ENCODE results near the gene LBR.
"Not testable (repeated sequence)": the region's sequence is repeated elsewhere in the genome, so short reads cannot be mapped to it uniquely, and the experiment has no call there.

The LBR gene

DNA sequence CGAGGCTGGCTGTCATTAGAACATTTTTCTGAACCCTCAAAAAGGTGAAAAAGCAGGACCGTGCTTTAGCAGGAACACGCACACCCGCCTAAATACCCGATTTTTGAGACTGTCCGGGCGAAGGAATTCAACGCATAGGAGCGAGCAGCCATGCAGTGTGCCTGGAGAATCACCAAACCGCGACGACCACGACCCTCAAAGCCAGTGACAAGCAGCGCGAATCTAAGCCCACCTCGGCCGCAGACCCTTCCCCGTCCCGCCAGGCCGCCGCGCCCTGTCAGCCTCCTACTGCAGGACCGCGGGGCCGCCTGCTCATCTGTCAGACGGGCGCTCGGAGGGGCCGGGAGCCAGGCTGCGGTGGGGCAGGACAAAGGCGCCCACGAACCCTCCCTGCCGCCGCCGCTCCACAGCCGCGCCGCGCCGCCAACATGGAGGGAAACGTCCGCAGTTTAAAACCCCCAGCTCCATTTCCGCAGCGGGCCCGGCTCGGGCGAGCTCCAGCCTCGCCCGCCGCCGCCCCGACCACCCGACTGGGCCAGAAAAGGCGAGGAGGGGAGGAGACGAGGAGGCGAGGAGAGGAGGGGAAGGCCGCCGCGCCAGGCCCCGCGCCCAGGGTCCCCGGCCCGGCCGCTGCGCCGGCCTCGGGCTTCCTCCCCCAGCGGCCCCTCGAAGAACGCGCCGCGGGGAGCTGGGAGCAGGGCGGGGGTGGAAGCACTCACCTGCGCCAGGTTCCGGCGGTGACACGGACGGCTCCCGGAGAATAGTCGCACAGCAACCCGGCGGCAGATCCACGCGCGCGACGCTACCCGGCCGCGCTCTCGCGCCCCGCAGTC is at the start of gene LBR:
Gene LBR, minus strand, starts transcription at position 804 of the 833 bp plus-strand sequence. CDS start 3,963 bp downstream, outside the sequence.
- H3K4me3 ChIP-seq (ENCODE audit: low read depth, low read length) = peak within 1 kb of the TSS; percentile 82
- H3K36me3 ChIP-seq (ENCODE audit: control insufficient read depth, insufficient read depth, low read length) = 0 out of 2 replicates have a peak, but pooled peaks cover 5% of the 10 kb centered on the region
- H3K9ac ChIP-seq (ENCODE audit: low read depth, low read length) = peak within 1 kb of the TSS; percentile 76
- peaks cover 23% of the 10 kb centered on the region for H3K27me3 ChIP-seq (ENCODE audit: control insufficient read depth, insufficient read depth, low read length)
- H3K9me3 ChIP-seq (ENCODE audit: control insufficient read depth, insufficient read depth, low read length) = peaks cover 13% of the 10 kb centered on the region
- H3K4me1 ChIP-seq (ENCODE audit: control insufficient read depth, insufficient read depth, low read length) = peaks cover 39% of the 10 kb centered on the region
- peak within 1 kb of the TSS; percentile 94 for H3K27ac ChIP-seq (ENCODE audit: low read depth, low read length)

DNA sequence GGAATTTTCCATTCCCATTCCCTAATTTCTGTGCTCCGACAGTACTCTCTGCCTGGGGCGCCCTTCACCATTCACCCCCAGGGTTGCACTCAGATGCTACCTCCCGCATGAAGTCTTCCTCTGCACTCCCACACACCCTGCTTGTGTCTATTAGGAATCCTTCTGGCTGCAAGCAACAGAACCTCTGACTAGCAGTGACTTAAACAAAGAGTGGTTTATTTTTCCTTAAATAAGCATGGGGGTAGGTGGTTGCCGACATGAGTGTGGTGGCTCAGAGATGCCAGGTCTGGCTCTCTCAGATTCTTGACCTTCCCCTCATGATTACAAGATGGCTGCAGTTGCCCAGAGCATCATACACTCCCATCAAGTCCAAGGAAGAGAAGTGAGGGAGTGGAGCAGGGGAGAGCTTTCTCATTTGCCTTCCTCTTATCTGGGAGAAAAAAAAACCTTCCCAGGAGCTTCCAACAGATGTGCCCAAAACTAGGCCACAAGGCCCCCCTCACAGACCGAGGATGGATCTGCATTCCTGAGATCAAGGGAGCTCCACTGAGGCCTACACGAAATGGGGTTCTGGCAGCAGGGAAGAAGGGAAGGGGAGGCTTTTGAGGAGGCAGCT is 49.6 kb upstream of the LBR start:
- no peak overlapping the region for H3K4me3 ChIP-seq (ENCODE audit: low read depth, low read length)
- no peaks in the 10 kb centered on the region for H3K27me3 ChIP-seq (ENCODE audit: control insufficient read depth, insufficient read depth, low read length)
- no peaks in the 10 kb centered on the region for H3K9me3 ChIP-seq (ENCODE audit: control insufficient read depth, insufficient read depth, low read length)
- peaks cover 11% of the 10 kb centered on the region for H3K4me1 ChIP-seq (ENCODE audit: control insufficient read depth, insufficient read depth, low read length)
- no peaks in the 10 kb centered on the region for H3K36me3 ChIP-seq (ENCODE audit: control insufficient read depth, insufficient read depth, low read length)
- no peak overlapping the region for H3K9ac ChIP-seq (ENCODE audit: low read depth, low read length)
- H3K27ac ChIP-seq (ENCODE audit: low read depth, low read length) = no peak overlapping the region

DNA sequence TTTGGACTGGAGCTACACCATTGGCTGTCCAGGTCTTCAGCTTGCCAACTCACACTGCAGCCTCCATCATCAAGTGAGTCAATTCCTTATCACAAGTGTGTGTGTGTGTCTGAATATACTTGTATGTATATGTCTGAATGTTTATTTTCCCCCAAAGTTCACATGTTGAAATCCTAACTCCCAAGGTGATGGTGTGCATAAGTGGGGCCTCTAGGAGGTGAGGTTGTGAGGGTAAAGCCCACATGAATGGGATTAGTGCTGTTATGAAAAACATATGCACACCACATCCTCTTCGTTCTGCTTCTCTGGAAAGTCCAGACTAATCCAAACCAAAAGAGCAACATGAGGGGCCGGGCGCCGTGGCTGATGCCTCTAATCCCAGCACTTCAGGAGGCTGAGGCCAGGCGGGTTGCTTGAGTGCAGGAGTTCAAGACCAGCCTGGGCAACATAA is 48.7 kb upstream of the LBR start:
- no peak overlapping the region for H3K27ac ChIP-seq (ENCODE audit: low read depth, low read length)
- H3K4me1 ChIP-seq (ENCODE audit: control insufficient read depth, insufficient read depth, low read length) = peaks cover 7% of the 10 kb centered on the region; the same call in 1 of the 2 replicates
- H3K36me3 ChIP-seq (ENCODE audit: control insufficient read depth, insufficient read depth, low read length) = no peaks in the 10 kb centered on the region
- H3K27me3 ChIP-seq (ENCODE audit: control insufficient read depth, insufficient read depth, low read length) = no peaks in the 10 kb centered on the region
- H3K9ac ChIP-seq (ENCODE audit: low read depth, low read length) = no peak overlapping the region
- H3K9me3 ChIP-seq (ENCODE audit: control insufficient read depth, insufficient read depth, low read length) = no peaks in the 10 kb centered on the region
- H3K4me3 ChIP-seq (ENCODE audit: low read depth, low read length) = no peak overlapping the region

DNA sequence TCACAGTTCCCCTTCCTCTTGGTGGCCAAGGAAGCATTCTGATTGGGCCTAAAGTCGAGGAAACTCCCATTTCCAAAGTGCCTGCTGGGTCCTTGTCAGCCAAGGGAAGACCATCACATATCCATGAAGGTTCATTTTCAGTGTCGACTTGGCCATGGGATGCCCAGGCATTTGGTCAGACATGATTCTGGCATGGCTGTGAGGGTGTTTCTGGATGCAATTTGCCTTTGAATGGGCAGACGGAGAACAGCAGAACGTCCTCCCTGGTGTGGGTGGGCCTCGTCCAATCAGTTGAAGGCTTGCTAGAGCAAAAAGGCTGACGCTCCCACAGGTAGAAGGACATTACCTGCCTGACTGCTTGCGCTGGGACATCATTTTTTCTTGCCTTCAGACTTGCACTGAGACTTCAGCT is 48.3 kb upstream of the LBR start:
- no peaks in the 10 kb centered on the region for H3K27me3 ChIP-seq (ENCODE audit: control insufficient read depth, insufficient read depth, low read length)
- no peak overlapping the region for H3K4me3 ChIP-seq (ENCODE audit: low read depth, low read length)
- H3K27ac ChIP-seq (ENCODE audit: low read depth, low read length) = no peak overlapping the region
- no peaks in the 10 kb centered on the region for H3K36me3 ChIP-seq (ENCODE audit: control insufficient read depth, insufficient read depth, low read length)
- H3K9ac ChIP-seq (ENCODE audit: low read depth, low read length) = no peak overlapping the region
- H3K9me3 ChIP-seq (ENCODE audit: control insufficient read depth, insufficient read depth, low read length) = no peaks in the 10 kb centered on the region
- H3K4me1 ChIP-seq (ENCODE audit: control insufficient read depth, insufficient read depth, low read length) = peaks cover 7% of the 10 kb centered on the region; the same call in 1 of the 2 replicates

DNA sequence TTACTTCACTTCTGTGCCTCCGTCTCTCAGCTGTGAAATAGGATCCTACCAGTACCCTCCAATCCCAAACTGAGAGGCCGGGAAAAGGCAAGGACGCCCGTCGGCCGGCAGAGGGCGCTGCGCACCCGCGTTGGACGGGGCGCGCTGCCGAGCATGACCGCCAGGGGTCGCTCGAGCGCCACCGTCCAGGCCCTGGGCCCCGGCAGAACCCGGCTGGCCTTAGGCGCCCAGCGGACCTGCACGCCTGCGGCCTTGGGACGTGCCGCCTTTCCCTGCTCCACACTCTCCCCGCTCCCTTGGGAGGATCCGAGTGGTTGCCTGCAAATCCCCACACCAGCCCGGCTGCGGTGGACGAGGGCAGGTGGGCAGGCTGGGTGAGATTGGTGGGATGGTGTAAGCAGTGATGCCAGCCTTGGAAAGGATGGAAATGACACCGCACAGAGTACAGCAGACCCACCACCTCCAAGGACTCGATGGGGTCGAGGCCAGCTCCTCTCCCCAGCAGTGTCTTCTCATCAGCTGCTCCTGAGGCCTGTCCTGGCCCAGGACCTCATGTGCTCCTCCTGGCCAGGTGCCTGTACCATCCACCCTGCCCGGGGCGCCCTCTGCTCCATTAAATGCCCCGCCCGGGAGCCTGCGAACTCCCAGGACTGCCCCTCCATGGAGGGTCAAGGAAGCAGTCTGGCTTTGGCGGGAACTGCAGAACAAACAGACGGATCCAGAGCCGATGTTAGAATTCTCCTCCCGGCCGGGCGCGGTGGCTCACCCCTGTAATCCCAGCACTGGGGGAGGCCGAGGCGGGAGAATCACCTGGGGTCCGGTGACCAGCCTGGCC is 47.4 kb upstream of the LBR start:
- Histone ChIP-seq H3K27ac (ENCODE audit: low read depth, low read length) (no peak overlapping the region), H3K4me1 (ENCODE audit: control insufficient read depth, insufficient read depth, low read length) (peaks cover 7% of the 10 kb centered on the region; the same call in 1 of the 2 replicates), H3K36me3 (ENCODE audit: control insufficient read depth, insufficient read depth, low read length) (no peaks in the 10 kb centered on the region), H3K9ac (ENCODE audit: low read depth, low read length) (no peak overlapping the region), H3K4me3 (ENCODE audit: low read depth, low read length) (no peak overlapping the region), H3K27me3 (ENCODE audit: control insufficient read depth, insufficient read depth, low read length) (no peaks in the 10 kb centered on the region), H3K9me3 (ENCODE audit: control insufficient read depth, insufficient read depth, low read length) (no peaks in the 10 kb centered on the region)

DNA sequence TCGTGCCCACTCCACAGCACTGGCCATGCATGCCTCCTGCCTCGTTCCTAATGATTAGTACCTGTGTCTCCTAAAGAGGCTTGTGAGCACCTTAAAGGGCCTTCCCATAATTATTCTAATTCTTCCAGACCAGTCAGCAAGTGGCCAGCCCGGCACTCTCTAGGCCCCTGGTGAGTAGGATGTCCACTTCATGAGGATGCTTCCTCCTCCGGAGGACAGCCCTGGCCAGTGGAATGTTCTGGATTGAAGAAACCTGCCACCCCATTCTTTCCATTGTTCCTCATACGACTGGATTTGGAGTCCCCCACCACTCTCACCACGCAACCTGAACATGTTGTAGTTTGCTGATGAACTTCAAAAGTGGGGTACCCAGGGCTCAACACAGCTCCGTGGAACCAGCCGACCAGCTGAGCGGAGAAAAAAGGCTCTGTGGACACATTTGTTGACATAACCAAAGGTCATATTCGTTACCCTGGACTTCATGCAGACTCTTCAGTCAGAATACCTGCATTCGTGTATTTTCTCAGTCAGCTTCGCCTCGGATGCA is 46.7 kb upstream of the LBR start:
- H3K9me3 ChIP-seq (ENCODE audit: control insufficient read depth, insufficient read depth, low read length) = no peaks in the 10 kb centered on the region
- H3K36me3 ChIP-seq (ENCODE audit: control insufficient read depth, insufficient read depth, low read length) = no peaks in the 10 kb centered on the region
- H3K4me3 ChIP-seq (ENCODE audit: low read depth, low read length) = no peak overlapping the region
- H3K27me3 ChIP-seq (ENCODE audit: control insufficient read depth, insufficient read depth, low read length) = no peaks in the 10 kb centered on the region
- H3K9ac ChIP-seq (ENCODE audit: low read depth, low read length) = no peak overlapping the region
- H3K4me1 ChIP-seq (ENCODE audit: control insufficient read depth, insufficient read depth, low read length) = peaks cover 7% of the 10 kb centered on the region; the same call in 1 of the 2 replicates
- H3K27ac ChIP-seq (ENCODE audit: low read depth, low read length) = no peak overlapping the region

DNA sequence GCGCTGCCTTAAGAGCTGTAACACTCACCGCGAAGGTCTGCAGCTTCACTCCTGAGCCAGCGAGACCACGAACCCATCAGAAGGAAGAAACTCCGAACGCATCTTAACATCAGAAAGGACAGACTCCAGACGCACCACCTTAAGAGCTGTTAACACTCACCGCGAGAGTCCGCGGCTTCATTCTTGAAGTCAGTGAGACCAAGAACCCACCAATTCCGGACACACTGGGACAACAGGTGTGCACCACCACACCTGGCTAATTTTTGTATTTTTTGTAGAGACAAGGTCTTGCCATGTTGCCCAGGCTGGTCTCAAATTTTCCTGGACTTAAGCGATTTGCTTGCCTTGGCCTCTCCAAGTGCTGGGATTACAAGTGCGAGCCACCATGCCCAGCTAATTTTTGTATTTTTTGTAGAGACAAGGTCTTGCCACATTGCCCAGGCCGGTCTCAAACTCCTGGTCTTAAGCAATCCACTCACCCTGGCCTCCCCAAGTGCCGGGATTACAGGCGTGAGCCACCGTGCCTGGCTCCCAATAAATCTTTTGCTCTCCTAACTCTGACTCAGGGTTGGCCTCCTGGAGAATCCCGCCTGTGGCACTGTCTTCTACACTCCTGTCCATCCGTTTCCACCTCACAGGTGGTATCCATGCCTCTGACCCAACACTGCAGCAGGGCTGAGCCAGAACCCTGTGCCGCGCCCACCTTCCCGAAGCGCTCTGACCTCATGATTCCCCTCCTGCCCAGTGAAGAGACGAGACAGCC is 46.0 kb upstream of the LBR start:
- H3K27ac ChIP-seq (ENCODE audit: low read depth, low read length); H3K9me3 ChIP-seq (ENCODE audit: control insufficient read depth, insufficient read depth, low read length); H3K9ac ChIP-seq (ENCODE audit: low read depth, low read length); H3K27me3 ChIP-seq (ENCODE audit: control insufficient read depth, insufficient read depth, low read length); H3K36me3 ChIP-seq (ENCODE audit: control insufficient read depth, insufficient read depth, low read length); H3K4me3 ChIP-seq (ENCODE audit: low read depth, low read length); H3K4me1 ChIP-seq (ENCODE audit: control insufficient read depth, insufficient read depth, low read length): not testable (repeated sequence)

DNA sequence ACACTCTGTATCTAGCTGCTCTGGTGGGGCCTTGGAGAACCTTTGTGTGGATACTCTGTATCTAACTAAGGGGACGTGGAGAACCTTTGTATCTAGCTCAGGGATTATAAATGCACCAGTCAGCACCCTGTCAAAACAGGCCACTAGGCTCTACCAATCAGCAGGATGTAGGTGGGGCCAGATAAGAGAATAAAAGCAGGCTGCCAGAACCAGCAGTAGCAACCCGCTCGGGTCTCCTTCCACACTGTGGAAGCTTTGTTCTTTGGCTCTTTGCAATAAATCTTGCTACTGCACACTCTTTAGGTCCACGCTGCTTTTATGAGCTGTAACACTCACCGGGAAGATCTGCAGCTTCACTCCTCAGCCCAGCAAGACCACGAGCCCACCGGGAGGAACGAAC is 45.4 kb upstream of the LBR start:
- not testable (repeated sequence) for H3K4me3 ChIP-seq (ENCODE audit: low read depth, low read length); H3K27ac ChIP-seq (ENCODE audit: low read depth, low read length); H3K4me1 ChIP-seq (ENCODE audit: control insufficient read depth, insufficient read depth, low read length); H3K9ac ChIP-seq (ENCODE audit: low read depth, low read length); H3K9me3 ChIP-seq (ENCODE audit: control insufficient read depth, insufficient read depth, low read length); H3K36me3 ChIP-seq (ENCODE audit: control insufficient read depth, insufficient read depth, low read length); H3K27me3 ChIP-seq (ENCODE audit: control insufficient read depth, insufficient read depth, low read length)

DNA sequence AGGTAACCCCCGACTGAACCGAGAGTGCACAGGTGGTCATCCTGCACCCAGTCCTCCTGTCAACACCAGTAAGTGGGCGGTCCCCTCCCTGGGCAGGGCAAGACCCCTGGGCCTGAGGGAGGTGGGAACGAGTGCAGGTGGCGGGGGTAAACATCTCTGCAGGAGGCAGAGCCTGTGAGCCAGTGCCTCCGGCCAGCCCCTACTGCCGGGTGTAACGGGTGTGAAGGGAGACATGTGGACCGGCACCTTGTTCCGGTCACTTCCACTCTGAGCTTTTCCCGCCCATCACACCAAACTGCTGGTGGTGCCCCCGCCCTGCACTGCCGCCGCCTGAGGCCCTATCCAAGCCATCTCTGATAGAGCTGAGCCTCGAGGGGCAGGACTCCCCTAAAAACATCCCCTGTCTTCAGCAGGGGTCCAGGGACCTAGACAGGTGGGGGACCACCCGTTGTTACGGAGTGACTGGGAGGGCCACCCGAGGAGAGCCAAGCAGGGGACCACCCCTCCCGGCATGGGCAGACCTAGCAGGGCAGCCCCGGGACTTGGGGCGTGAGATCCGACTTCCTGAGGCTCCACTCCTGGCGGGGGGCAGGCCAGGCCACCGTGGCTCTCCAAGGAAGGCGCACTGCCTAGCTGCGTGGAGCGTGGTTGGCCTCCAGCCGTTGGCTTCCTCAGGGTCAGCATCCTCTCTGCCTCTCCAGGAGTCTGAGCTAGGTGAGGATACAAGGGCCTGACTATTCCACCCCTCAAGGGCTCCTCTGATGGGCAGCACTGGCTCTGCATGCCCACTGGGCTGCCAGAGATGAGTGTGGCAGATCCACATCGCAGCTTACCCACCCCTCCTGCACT is 43.8 kb upstream of the LBR start:
- no peaks in the 10 kb centered on the region for H3K27me3 ChIP-seq (ENCODE audit: control insufficient read depth, insufficient read depth, low read length)
- no peak overlapping the region for H3K4me3 ChIP-seq (ENCODE audit: low read depth, low read length)
- H3K27ac ChIP-seq (ENCODE audit: low read depth, low read length) = no peak overlapping the region
- no peak overlapping the region for H3K9ac ChIP-seq (ENCODE audit: low read depth, low read length)
- peaks cover 7% of the 10 kb centered on the region; the same call in 1 of the 2 replicates for H3K4me1 ChIP-seq (ENCODE audit: control insufficient read depth, insufficient read depth, low read length)
- no peaks in the 10 kb centered on the region for H3K9me3 ChIP-seq (ENCODE audit: control insufficient read depth, insufficient read depth, low read length)
- no peaks in the 10 kb centered on the region for H3K36me3 ChIP-seq (ENCODE audit: control insufficient read depth, insufficient read depth, low read length)

All from HUES48 (cell line).